Frontal cortex (tissue), 4 donors: Measurements from ENCODE around the gene MEX3A. TPM values are rescaled to one million over a fixed set of nuclear protein-coding genes. Genes with fewer than 3 reads are reported as not detected.
"Not testable (repeated sequence)": the region's sequence is repeated elsewhere in the genome, so short reads cannot be mapped to it uniquely, and the experiment has no call there.

Experiments
- DNase-seq, 2 donors: peaks; one replicate each; pipeline ENCODE4 v3.0.0; 2012; ENCODE audit warnings: low spot score in 2 of 2
- FAIRE-seq: peaks from 2 replicates; lab custom pipeline; 2012; peaks lifted over from hg19 to GRCh38; lab: Jason Lieb, UNC
- total RNA-seq: library from RNA; depleted of rRNA; stranded (reverse); fragments of >200 nt; gene quantifications from one replicate; pipeline ENCODE4 v1.2.3, GENCODE V29; 2014
- donor health status: control.
- donor health status: control.
- donor health status: control.

MEX3A gene
- total RNA-seq, result 43.2 TPM

GRCh38 chr1:156082309-156083091 is at the start of gene MEX3A:
MEX3A (minus strand) TSS chr1:156082465; CDS start chr1:156081998, 467 bp downstream.
- FAIRE-seq, result no peak
- peak; percentile 90 to 92 for DNase-seq

- FAIRE-seq (no peak), DNase-seq (no peak)
Observed at GRCh38 chr1:156130578-156130942, 48.3 kb upstream of the MEX3A start.

GRCh38 chr1:156129687-156130577 is 47.7 kb upstream of the MEX3A start:
- FAIRE-seq, result no peak

GRCh38 chr1:156128654-156129597 is 46.7 kb upstream of the MEX3A start:
- DNase-seq, result no peak
- no peak for FAIRE-seq

More at GRCh38 chr1:156129687-156130577, 47.7 kb upstream of the MEX3A start:
- DNase-seq, result peak in 1 of 2 donors; percentile 72

- DNase-seq, result no peak
- FAIRE-seq, result no peak
Observed at GRCh38 chr1:156128308-156128653, 46.0 kb upstream of the MEX3A start.

- no peak for DNase-seq
- no peak for FAIRE-seq
Observed at GRCh38 chr1:156126630-156127534, 44.6 kb upstream of the MEX3A start.

GRCh38 chr1:156126043-156126629 is 43.9 kb upstream of the MEX3A start:
- no peak for DNase-seq
- FAIRE-seq, result no peak

- DNase-seq, FAIRE-seq: not testable (repeated sequence)
Observed at GRCh38 chr1:156125544-156125943, 43.3 kb upstream of the MEX3A start.

- FAIRE-seq, result no peak
- DNase-seq, result no peak
Observed at GRCh38 chr1:156124557-156125483, 42.6 kb upstream of the MEX3A start.

GRCh38 chr1:156123356-156124196 is 41.3 kb upstream of the MEX3A start:
- FAIRE-seq, result no peak
- DNase-seq, result peak; percentile 67 to 73

- DNase-seq, result no peak
- no peak for FAIRE-seq
Observed at GRCh38 chr1:156122519-156123355, 40.5 kb upstream of the MEX3A start.

GRCh38 chr1:156122086-156122485 is 39.8 kb upstream of the MEX3A start:
- no peak for FAIRE-seq
- DNase-seq, result no peak

- DNase-seq (no peak), FAIRE-seq (no peak)
Observed at GRCh38 chr1:156121457-156121856, 39.2 kb upstream of the MEX3A start.

- not testable (repeated sequence) for DNase-seq, FAIRE-seq
Observed at GRCh38 chr1:156121005-156121404, 38.7 kb upstream of the MEX3A start.

GRCh38 chr1:156120318-156120717 is 38.1 kb upstream of the MEX3A start:
- no peak for FAIRE-seq
- DNase-seq, result no peak
